Parathyroid adenoma (tissue), 2 donors: Measurements from ENCODE around the gene OR6B3.
A peak's percentile ranks its signal among the peaks of the same experiment; 100 is the strongest.

Experiments used
- H2AFZ ChIP-seq: fragments of 300-600 bp; sonication (generic); one replicate; pipeline ENCODE4 v1.7.0; 2017; ENCODE audit warnings: antibody characterized with exemption, mild to moderate bottlenecking
- H3K27ac ChIP-seq: fragments of 300-600 bp; sonication (generic); one replicate; pipeline ENCODE4 v1.7.0; 2017
- H3K27me3 ChIP-seq: fragments of 300-600 bp; sonication (generic); one replicate; pipeline ENCODE4 v1.7.0; 2017; ENCODE audit warnings: low read length; ENCODE audit not compliant: control insufficient read depth, insufficient read depth
- H3K36me3 ChIP-seq: fragments of 300-600 bp; sonication (generic); one replicate; pipeline ENCODE4 v1.7.0; 2017; ENCODE audit warnings: low read length; ENCODE audit not compliant: control insufficient read depth, insufficient read depth
- H3K4me1 ChIP-seq: fragments of 300-600 bp; sonication (generic); one replicate; pipeline ENCODE4 v1.7.0; 2017; ENCODE audit warnings: control low read depth
- H3K4me2 ChIP-seq: fragments of 300-600 bp; sonication (generic); one replicate; pipeline ENCODE4 v1.7.0; 2017; ENCODE audit warnings: low read length
- H3K4me3 ChIP-seq: fragments of 300-600 bp; sonication (generic); one replicate; pipeline ENCODE4 v1.7.0; 2017; ENCODE audit warnings: low read depth, low read length
- H3K79me2 ChIP-seq: fragments of 300-600 bp; sonication (generic); one replicate; pipeline ENCODE4 v1.7.0; 2017; ENCODE audit warnings: control low read depth
- H3K9ac ChIP-seq: fragments of 300-600 bp; sonication (generic); one replicate; pipeline ENCODE4 v1.7.0; 2017; ENCODE audit warnings: mild to moderate bottlenecking
- H3K9me3 ChIP-seq: fragments of 300-600 bp; sonication (generic); one replicate; pipeline ENCODE4 v1.7.0; 2017; ENCODE audit warnings: low read length; ENCODE audit not compliant: control insufficient read depth
- CTCF ChIP-seq: fragments of 300-600 bp; sonication (generic); IDR thresholded peaks from one replicate; pipeline ENCODE4 v1.7.0; 2017; ENCODE audit warnings: antibody characterized with exemption, mild to moderate bottlenecking
- donor health status: primary hyperparathyroidism.

OR6B3 gene

GRCh38 chr2:240069829-240070228, 16.5 kb upstream of the OR6B3 start:
- H3K9ac ChIP-seq, result no peak overlapping the region
- H3K4me3 ChIP-seq, result no peak overlapping the region
- H3K27me3 ChIP-seq, result no peaks in the 10 kb centered on the region
- TF ChIP-seq CTCF, result no peak
- no peaks in the 10 kb centered on the region for H3K4me1 ChIP-seq
- no peak overlapping the region for H3K27ac ChIP-seq
- H3K36me3 ChIP-seq, result no peaks in the 10 kb centered on the region
- H3K4me2 ChIP-seq, result no peak overlapping the region
- H2AFZ ChIP-seq, result no peak overlapping the region
- no peaks in the 10 kb centered on the region for H3K9me3 ChIP-seq
- H3K79me2 ChIP-seq, result no peaks in the 10 kb centered on the region

GRCh38 chr2:240068193-240068592, 14.9 kb upstream of the OR6B3 start:
- Histone ChIP-seq H2AFZ (no peak overlapping the region), H3K79me2 (no peaks in the 10 kb centered on the region), H3K4me3 (no peak overlapping the region), H3K9me3 (no peaks in the 10 kb centered on the region), H3K27ac (no peak overlapping the region), H3K4me2 (no peak overlapping the region), H3K36me3 (no peaks in the 10 kb centered on the region), H3K4me1 (no peaks in the 10 kb centered on the region), H3K27me3 (no peaks in the 10 kb centered on the region), H3K9ac (no peak overlapping the region)
- TF ChIP-seq CTCF, result no peak

GRCh38 chr2:240066489-240066888, 13.2 kb upstream of the OR6B3 start:
- Histone ChIP-seq H3K4me2 (no peak overlapping the region), H3K9me3 (no peaks in the 10 kb centered on the region), H2AFZ (no peak overlapping the region), H3K27me3 (no peaks in the 10 kb centered on the region), H3K36me3 (no peaks in the 10 kb centered on the region), H3K79me2 (no peaks in the 10 kb centered on the region), H3K27ac (no peak overlapping the region), H3K4me3 (no peak overlapping the region), H3K4me1 (no peaks in the 10 kb centered on the region), H3K9ac (no peak overlapping the region)
- TF ChIP-seq CTCF, result no peak

GRCh38 chr2:240064898-240065297, 11.6 kb upstream of the OR6B3 start:
- no peaks in the 10 kb centered on the region for H3K36me3 ChIP-seq
- H3K27ac ChIP-seq, result no peak overlapping the region
- no peak overlapping the region for H3K4me3 ChIP-seq
- no peaks in the 10 kb centered on the region for H3K9me3 ChIP-seq
- no peak overlapping the region for H2AFZ ChIP-seq
- no peaks in the 10 kb centered on the region for H3K4me1 ChIP-seq
- TF ChIP-seq CTCF, result no peak
- no peak overlapping the region for H3K9ac ChIP-seq
- H3K27me3 ChIP-seq, result no peaks in the 10 kb centered on the region
- no peaks in the 10 kb centered on the region for H3K79me2 ChIP-seq
- no peak overlapping the region for H3K4me2 ChIP-seq

- Histone ChIP-seq H3K36me3 (no peaks in the 10 kb centered on the region), H3K27ac (no peak overlapping the region), H3K9me3 (no peaks in the 10 kb centered on the region), H3K9ac (no peak overlapping the region), H3K27me3 (no peaks in the 10 kb centered on the region), H3K4me3 (no peak overlapping the region), H3K4me1 (no peaks in the 10 kb centered on the region), H3K79me2 (no peaks in the 10 kb centered on the region), H2AFZ (peak overlapping the region; percentile 18), H3K4me2 (no peak overlapping the region)
- peak; percentile 73 for TF ChIP-seq CTCF
Observed at GRCh38 chr2:240060977-240061591, 7.8 kb upstream of the OR6B3 start.
